Measurements from ENCODE around the gene NR3C1. TPM values are rescaled to one million over a fixed set of nuclear protein-coding genes. Genes with fewer than 3 reads are reported as not detected.

Gene NR3C1
- total RNA-seq, 1 experiment from 2014 or later, result 16.0 TPM

- no peak overlapping the region for H2AFZ ChIP-seq (ENCODE audit: low read depth, low read length, poor library complexity, severe bottlenecking)
- H3K4me2 ChIP-seq (ENCODE audit: low read length), result no peak overlapping the region
- intact Hi-C loops (cut with micrococcal nuclease), result no loop called here
- H3K27ac ChIP-seq (ENCODE audit: low read depth, low read length), result no peak overlapping the region
- no peaks in the 10 kb centered on the region for H3K9me2 ChIP-seq (ENCODE audit: insufficient read depth)
- TF ChIP-seq EGR1 (IDR thresholded peaks at IDR 0.05; ENCODE audit: low read depth) (no peak), SP1 (IDR thresholded peaks at IDR 0.05; ENCODE audit: low read depth) (no peak), POLR2AphosphoS5 (IDR thresholded peaks at IDR 0.05; ENCODE audit: low read depth, low read length) (no peak), ZNF274 (IDR thresholded peaks at IDR 0.05; ENCODE audit: low read depth, low read length) (no peak), POLR2A (IDR thresholded peaks at IDR 0.05; ENCODE audit: borderline replicate concordance, extremely low read depth, insufficient read depth, insufficient read length) (no peak)
- TF ChIP-seq, protein P1, sequence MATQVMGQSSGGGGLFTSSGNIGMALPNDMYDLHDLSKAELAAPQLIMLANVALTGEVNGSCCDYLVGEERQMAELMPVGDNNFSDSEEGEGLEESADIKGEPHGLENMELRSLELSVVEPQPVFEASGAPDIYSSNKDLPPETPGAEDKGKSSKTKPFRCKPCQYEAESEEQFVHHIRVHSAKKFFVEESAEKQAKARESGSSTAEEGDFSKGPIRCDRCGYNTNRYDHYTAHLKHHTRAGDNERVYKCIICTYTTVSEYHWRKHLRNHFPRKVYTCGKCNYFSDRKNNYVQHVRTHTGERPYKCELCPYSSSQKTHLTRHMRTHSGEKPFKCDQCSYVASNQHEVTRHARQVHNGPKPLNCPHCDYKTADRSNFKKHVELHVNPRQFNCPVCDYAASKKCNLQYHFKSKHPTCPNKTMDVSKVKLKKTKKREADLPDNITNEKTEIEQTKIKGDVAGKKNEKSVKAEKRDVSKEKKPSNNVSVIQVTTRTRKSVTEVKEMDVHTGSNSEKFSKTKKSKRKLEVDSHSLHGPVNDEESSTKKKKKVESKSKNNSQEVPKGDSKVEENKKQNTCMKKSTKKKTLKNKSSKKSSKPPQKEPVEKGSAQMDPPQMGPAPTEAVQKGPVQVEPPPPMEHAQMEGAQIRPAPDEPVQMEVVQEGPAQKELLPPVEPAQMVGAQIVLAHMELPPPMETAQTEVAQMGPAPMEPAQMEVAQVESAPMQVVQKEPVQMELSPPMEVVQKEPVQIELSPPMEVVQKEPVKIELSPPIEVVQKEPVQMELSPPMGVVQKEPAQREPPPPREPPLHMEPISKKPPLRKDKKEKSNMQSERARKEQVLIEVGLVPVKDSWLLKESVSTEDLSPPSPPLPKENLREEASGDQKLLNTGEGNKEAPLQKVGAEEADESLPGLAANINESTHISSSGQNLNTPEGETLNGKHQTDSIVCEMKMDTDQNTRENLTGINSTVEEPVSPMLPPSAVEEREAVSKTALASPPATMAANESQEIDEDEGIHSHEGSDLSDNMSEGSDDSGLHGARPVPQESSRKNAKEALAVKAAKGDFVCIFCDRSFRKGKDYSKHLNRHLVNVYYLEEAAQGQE (IDR thresholded peaks at IDR 0.05; ENCODE audit: low read depth), result no peak
- no TSS peak for BruUV-seq (replicated peaks)
- ChIA-PET POLR2A (no interaction called here), RAD21 (ENCODE audit: low non-redundant PET in 1 of 2, low total read pairs in 2 of 2, uncharacterized antibody in 2 of 2, unreplicated experiment in 2 of 2) (no interaction called here), CTCF (no interaction called here)
- no peaks in the 10 kb centered on the region for H3K9me3 ChIP-seq (ENCODE audit: control insufficient read depth in 1 of 2, insufficient read depth in 1 of 2, low read depth in 1 of 2, low read length in 2 of 2)
- H3K4me1 ChIP-seq (ENCODE audit: control insufficient read depth in 1 of 2, insufficient read depth in 2 of 2, low read length in 2 of 2), result peaks cover 0 to 3% of the 10 kb centered on the region in 2 experiments; a peak in 1 of 4 replicates
- H3K27me3 ChIP-seq (ENCODE audit: insufficient read depth, low read length), result no peaks in the 10 kb centered on the region
- ATAC-seq, result no peak
- DNase-seq (ENCODE audit: low read depth, low spot score), result no peak
- H3K36me3 ChIP-seq (ENCODE audit: control insufficient read depth in 1 of 2, insufficient read depth in 2 of 2, low read length in 2 of 2), result no peaks in the 10 kb centered on the region
- H3K79me2 ChIP-seq (ENCODE audit: insufficient read depth, low read length), result no peaks in the 10 kb centered on the region
- no peak overlapping the region for H3K4me3 ChIP-seq (replicated peaks in 1 of 2; ENCODE audit: low read depth in 1 of 2, low read length in 2 of 2)
- no peaks in the 10 kb centered on the region for H4K20me1 ChIP-seq (ENCODE audit: insufficient read depth)
- H3K9ac ChIP-seq (ENCODE audit: low read length), result no peak overlapping the region
These were observed 123.8 kb downstream of the NR3C1 start for GRCh38 chr5:143279698-143280097.

DNA sequence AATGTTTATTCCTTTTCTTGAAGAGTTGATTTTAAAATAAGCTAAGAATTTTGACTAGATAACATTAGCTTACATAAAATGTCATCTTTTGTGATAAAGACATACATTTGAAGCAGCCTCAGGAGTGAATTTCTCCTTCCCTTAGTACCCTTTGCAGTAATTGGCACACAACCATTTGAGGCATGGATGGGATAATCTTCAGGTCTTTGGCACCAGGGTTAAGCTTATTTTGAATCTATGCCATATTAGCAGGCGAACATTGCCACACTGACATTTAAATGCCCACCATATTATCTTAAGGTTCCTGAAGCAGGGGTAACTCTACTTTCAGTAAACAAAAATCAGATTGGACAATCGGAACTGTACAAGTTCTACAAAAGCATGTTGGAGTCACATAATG is 126.0 kb downstream of the NR3C1 start:
- H3K4me2 ChIP-seq (ENCODE audit: low read length), result no peak overlapping the region
- ChIA-PET CTCF (no interaction called here), RAD21 (ENCODE audit: low non-redundant PET in 1 of 2, low total read pairs in 2 of 2, uncharacterized antibody in 2 of 2, unreplicated experiment in 2 of 2) (no interaction called here), POLR2A (no interaction called here)
- no peaks in the 10 kb centered on the region for H3K9me2 ChIP-seq (ENCODE audit: insufficient read depth)
- no peaks in the 10 kb centered on the region for H3K9me3 ChIP-seq (ENCODE audit: control insufficient read depth in 1 of 2, insufficient read depth in 1 of 2, low read depth in 1 of 2, low read length in 2 of 2)
- BruUV-seq (replicated peaks), result no TSS peak
- H3K36me3 ChIP-seq (ENCODE audit: control insufficient read depth in 1 of 2, insufficient read depth in 2 of 2, low read length in 2 of 2), result no peaks in the 10 kb centered on the region
- no peak for ATAC-seq
- no peak overlapping the region for H2AFZ ChIP-seq (ENCODE audit: low read depth, low read length, poor library complexity, severe bottlenecking)
- no peaks in the 10 kb centered on the region for H4K20me1 ChIP-seq (ENCODE audit: insufficient read depth)
- no peak for TF ChIP-seq RAD21 (IDR thresholded peaks at IDR 0.05; ENCODE audit: low read depth)
- TF ChIP-seq POLR2AphosphoS5 (IDR thresholded peaks at IDR 0.05; ENCODE audit: low read depth, low read length), result no peak
- no peak for TF ChIP-seq YY1 (IDR thresholded peaks at IDR 0.05; ENCODE audit: extremely low read depth, insufficient replicate concordance, low read depth, low read length)
- TF ChIP-seq, protein P1 (IDR thresholded peaks at IDR 0.05; ENCODE audit: low read depth), result no peak
- TF ChIP-seq EZH2phosphoT487 (IDR thresholded peaks at IDR 0.05; ENCODE audit: borderline replicate concordance), result no peak
- TF ChIP-seq SIN3A (IDR thresholded peaks at IDR 0.05; ENCODE audit: low read depth), result no peak
- H3K9ac ChIP-seq (ENCODE audit: low read length), result no peak overlapping the region
- H3K4me1 ChIP-seq (ENCODE audit: control insufficient read depth in 1 of 2, insufficient read depth in 2 of 2, low read length in 2 of 2), result peaks cover 0 to 3% of the 10 kb centered on the region in 2 experiments; a peak in 1 of 4 replicates
- intact Hi-C loops (cut with micrococcal nuclease), result no loop called here
- H3K27me3 ChIP-seq (ENCODE audit: insufficient read depth, low read length), result no peaks in the 10 kb centered on the region
- no peak overlapping the region for H3K27ac ChIP-seq (ENCODE audit: low read depth, low read length)
- no peaks in the 10 kb centered on the region for H3K79me2 ChIP-seq (ENCODE audit: insufficient read depth, low read length)
- no peak for DNase-seq (ENCODE audit: low read depth, low spot score)
- no peak overlapping the region for H3K4me3 ChIP-seq (replicated peaks in 1 of 2; ENCODE audit: low read depth in 1 of 2, low read length in 2 of 2)

Measured in HCT116 (cell line).